Suppressor macrophage (primary cell): Measurements from ENCODE around the gene SLC4A5.
A peak's percentile ranks its signal among the peaks of the same experiment; 100 is the strongest.
"Not testable (repeated sequence)": the region's sequence is repeated elsewhere in the genome, so short reads cannot be mapped to it uniquely, and the experiment has no call there.

Source experiments
- DNase-seq, 4 experiments: peaks; one replicate each; pipeline ENCODE4 v3.0.0-alpha.2; 2020 to 2022

The SLC4A5 gene

DNA sequence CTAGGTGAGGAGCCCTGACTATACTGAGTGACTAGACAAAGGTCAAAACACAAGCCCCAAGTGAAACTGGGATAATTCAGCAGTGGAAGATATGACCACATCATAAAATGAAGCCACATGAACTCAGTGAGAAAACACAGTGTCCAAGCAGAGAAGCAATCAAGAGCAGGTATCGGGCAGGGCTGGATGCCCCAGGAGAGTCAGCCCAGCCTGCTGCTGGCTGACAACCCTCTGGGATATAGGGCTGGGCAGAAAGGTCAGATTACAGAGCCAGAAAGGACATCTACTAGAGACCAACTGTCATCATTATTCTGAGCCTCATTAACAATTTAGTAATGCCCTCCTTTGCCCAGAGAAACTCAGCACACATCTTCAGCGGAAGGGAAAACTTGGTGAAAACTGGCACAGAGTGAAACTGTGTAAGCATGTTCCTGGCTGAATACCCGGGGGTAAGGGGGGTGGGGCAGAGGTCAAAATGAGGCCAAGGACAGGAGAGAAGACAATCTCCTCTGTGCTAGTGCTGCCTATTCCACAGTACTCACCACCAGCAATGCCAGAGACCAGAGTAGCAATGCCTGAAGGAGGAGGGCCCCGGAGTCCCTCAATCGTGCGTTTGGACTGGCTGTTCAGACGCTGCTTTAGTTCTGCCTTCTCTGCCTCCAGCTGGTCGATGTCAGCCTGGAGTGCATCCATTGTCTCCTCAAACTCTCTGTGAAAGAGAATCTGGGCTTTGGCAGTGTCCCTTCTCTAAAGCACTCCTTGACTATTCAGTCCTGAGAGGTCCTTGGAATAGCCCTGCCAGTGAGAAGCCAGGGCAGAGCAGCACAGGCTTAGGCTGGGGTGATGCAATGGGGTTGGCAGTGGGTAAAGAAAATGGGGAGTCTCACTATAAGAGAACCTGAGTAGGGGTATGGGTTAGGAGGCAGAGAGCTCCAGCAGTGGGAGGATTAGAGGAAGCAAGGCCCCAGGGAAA, 21.6 kb upstream of the SLC4A5 start:
- no peak for DNase-seq

DNA sequence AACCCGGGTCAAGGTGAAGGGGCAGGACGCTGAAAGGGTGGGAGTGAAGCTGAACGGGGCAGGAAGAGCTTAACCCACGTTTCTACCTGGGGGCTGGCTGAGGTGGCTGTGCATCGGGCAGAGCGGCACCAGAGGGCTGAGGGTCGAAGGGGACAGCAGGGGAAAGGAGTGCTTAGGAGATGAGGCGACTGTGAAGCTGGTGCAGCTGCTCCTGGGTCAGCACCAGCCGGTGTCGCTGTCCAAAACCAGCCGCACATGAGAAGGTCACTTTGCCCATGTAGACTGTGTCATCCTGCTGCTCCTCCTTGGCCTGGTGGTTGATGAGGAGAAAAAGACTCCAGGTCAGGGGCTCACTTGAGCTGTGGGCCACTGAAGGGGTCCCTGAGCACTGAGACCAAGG, 18.1 kb upstream of the SLC4A5 start:
- DNase-seq, result no peak

DNA sequence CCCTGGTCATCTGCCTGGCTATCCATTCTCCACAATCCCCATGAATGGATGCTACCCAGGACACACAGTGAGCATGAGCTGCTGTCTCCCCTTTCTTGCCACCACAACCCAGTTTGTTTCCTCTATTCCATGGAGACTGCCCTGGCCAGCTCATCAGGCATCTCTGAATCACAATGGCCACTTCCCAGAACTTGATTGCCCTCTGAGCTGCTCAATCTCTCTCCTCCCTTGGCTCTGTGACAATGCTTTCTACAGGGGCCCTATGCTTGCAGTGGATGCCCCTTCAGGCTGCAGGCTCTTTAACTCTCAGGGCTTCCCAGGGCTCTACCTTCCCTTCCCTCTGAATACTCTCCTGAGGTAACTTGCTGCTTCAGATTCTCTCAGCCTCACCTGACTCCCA, 14.4 kb upstream of the SLC4A5 start:
- DNase-seq, result no peak

DNA sequence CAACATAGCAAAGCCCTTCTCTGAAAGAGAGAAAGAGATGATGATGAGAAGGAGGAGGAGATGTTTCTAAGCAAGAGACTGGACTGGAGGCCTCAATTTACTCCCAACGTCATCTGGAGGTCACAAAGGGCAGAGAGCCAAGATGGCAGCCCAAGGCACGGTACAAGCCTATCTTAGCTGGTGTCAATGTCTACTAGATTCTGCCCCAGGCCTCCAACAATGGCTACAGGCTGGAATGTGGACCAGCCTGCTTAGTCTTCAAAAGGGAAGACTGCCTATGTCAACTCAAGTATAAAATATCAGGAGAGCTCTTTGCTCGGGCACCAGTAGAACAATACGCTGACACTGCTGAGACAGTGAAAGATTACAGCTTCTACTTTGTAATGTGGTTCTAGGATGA, 6.7 kb upstream of the SLC4A5 start:
- DNase-seq, result no peak

DNA sequence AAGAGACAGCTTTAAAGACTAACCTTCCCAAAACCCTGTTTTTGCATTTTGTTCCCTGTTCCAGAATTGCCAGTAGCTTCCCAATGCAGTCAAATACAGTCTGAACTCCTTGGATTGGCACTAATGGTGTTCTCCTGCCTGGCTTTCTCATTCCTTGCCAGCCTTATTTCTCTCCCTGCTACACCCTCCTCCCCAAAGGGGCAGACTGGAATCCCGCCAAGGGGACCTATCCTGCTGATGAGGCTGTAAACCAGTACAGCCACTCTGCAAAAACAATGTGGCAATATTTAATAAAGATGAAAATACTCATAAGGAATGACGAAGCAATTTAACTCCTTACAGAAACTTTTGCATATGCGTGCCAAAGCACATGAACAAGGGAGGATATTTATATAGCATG, 4.5 kb upstream of the SLC4A5 start:
- DNase-seq, result no peak

DNA sequence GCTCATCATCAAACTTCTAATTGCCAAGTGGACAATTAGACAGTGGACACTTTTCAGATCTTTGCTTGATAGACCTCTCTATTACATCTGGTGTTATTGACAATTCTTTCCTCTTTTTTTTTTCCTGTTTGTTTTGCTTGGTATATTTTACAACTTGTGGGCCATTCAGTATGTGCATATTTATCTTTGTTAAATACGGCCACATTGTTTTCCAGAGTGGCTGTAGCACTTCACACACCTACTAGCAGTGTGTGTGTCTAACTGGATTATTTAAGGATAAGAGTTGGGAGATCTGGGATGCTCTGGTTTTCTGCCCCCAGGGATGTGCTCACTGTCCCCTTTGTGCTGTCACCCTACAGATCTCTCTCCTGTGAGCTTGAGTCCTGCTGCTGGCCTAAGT, 4.1 kb upstream of the SLC4A5 start:
- no peak for DNase-seq

DNA sequence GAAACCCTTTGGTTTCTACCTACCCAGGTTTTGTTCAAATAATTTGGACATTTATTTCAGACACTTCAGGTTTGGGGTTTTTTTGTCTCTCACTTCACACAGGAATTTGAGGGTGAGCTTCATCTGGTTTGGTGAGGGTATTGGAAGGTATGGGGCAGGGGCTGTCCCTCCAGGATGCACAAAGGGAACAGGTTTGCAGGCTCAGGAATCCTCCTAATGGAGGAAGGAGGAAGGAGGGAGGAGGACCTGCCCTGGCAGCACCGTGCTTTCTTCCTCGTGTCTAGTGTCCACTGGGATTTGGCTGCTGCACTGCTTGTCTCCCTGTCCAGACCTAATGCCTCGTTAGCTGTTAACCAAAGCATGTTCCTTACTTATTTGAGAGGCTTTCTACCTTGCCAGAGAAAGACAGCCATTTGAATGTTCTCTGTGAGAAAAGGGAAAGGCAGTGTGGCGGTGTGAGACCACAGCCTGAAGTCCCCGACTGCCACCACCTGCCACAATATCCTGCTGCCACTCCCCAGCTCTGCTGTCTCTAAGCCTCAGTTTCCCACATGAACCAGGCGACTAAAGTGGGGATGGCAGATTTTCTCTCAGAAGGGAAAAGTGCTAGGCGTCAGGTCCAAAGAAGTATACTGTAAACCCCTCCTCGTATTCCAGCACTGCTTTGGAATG, 2.2 kb upstream of the SLC4A5 start:
- DNase-seq, result no peak

DNA sequence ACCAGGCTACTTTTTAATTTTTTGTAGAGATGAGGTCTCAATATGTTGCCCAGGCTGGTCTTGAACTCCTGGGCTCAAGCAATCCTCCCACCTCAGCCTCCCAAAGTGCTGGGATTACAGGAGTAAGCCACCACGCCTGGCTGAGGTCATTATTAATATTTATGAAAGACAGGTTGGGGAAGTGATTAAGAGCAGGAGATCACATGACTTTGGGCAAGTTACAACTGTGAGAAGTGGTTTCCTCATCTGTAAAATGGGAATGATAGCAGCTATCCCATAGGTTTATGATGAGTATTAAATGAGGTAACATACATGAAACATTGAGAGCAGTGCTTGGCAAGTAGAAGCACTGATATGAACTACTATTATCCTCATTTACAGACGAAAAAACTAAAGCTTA, 7.0 kb downstream of the SLC4A5 start:
- DNase-seq, result not testable (repeated sequence)

DNA sequence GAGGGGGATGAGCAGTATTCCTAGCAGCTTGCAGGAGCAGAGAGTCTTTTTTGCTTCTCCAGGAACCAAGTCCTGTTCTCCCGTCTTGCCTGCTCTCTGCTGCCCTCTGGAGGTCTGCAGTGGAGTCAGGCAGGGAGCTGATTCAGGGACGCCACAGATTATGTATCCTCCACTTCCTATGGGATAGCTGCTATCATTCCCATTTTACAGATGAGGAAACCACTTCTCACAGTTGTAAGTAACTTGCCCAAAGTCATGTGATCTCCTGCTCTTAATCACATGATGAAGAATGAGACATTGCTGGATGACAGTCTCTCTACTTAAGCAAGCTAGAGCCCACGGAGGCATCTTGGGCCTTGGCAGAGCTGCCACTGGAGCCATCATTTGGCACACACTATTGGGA, 8.3 kb downstream of the SLC4A5 start:
- DNase-seq, result peak; percentile 72 to 85 (median 78)

DNA sequence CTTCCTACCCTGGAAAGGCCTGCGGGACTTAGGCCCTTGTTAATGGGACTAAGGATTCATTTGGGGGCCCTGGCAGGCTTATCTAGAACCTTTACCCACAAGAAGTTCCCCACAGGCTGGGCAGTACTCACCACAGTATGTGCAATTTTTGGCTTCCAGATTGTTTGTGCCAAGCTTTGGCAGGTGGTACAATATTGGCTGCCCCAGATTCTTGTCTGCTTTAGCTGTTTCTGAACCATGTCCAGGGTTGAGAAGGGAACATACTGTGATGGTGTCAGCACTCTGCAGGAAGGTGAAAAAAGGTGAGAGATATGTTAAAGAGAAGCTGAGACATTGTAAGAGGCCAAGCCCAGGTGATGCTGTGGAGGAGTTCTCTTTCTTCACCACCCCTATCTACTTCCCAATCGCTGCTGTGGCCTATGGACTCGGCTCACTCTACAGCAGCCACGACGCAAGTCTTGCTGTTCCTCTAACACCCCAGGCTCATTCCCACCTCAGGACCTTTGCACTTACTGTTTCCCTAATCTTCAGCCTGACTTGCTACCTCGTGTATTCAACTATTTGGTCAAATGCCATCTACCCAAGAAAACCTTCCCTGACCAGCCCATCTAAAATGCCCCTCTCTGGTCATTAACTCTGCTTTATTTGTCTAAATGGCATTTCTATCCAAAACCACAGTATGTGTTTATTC, 9.2 kb downstream of the SLC4A5 start:
- DNase-seq, result no peak

DNA sequence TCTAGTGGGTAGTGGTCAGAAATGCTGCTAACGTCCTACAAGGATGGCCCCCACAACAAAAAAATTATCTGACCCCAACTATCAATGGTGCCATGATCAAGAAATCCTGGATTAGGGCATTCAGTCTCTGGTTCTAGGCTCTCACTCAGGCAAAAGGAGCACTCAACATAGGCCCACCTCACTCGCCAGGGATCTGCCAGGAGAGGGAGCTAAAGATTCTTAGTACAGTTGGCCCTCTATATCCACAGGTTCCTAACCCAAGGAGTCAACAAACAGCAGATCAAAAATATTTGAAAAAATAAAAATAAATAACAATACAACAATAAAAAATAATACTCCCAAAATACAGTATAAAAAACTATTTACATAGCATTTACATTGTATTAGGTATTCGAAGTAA, 10.0 kb downstream of the SLC4A5 start:
- peak in 3 of 4 experiments; percentile 7 to 17 (median 11) for DNase-seq

DNA sequence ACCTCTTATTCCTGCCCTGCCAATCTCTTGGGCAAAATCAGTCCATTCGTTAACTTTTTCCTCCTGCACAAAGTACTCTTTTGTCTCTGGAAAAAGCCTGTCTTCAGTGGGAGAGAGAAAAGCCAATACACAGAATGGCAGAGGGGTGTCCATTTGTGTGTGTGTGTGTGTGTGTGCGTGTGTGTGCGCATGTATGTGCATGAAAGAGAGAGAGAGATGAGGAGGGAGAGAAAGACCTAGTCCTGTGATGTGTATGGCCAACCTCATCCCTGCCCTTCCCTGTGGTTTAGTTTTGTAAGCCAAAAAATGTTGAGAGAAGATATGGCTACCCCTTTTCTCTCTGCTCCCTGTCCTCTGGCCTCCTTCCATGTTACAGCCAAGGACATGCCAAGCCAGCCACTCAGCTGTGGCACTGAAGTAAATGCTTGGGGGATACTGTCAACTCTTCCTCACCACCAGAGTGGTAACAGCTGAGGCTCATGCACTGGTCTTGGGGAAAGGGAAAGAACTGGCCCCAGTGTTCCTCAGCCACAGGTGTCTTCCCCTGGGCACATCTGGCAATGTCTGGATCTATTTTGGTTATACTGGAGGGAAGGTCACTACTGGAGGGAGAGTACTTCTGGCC, 10.6 kb downstream of the SLC4A5 start:
- DNase-seq, result no peak

DNA sequence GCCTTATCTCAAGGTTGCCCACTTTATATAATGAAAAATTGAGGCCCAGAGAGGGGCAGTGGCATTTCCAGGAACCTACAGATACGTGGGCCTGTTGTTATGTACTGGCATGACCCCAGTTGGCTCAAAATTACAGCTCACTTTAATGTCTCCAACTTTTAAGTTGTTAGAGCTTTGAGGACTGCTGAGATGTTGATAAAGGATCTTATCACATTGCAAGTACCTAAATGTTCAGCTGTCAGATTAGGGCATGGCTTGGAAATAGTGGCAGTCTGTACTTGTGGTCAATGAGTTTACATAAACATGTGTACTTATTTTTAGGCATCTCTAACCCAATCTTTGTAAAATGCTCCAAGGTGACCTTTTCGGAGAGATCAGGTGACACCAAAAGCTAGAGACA, 14.6 kb downstream of the SLC4A5 start:
- no peak for DNase-seq

DNA sequence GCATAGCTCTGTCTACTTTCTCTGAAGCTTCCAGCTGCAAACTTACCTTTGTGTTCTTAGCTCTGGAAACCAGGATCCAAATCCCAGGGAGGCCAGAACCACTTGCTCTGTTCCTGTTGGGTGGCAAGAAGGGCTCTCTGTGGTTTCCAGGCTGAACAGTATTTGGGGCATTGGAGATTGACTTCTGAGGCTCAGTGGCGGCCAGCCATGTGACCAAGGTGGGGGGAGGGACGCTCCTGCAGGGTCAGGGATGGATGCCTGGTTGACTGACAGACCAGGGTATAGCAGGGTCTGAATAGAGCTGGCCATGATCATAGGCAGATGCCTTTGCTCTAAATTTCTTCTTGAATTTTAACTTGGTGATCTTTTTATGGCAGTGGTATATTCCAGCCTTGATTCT, 15.1 kb downstream of the SLC4A5 start:
- no peak for DNase-seq

DNA sequence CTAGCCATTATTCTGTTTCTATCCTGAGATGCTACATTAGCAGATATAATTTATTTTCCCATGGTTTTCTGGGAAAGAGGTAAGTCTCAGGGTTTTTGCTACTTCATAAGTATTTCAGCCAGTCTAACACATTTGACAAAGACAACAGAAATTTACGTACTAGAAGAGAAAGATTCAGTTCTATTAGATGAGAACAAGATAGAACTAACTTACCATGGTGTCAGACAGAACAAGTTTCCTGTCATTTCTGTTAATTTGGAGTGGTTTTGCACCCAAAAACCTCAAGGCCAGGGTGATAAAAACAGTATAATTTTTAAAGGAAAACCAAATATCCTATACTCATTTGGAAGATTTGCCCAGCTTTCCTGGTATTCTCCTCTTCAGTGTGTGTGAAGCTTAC, 15.6 kb downstream of the SLC4A5 start:
- DNase-seq, result no peak

DNA sequence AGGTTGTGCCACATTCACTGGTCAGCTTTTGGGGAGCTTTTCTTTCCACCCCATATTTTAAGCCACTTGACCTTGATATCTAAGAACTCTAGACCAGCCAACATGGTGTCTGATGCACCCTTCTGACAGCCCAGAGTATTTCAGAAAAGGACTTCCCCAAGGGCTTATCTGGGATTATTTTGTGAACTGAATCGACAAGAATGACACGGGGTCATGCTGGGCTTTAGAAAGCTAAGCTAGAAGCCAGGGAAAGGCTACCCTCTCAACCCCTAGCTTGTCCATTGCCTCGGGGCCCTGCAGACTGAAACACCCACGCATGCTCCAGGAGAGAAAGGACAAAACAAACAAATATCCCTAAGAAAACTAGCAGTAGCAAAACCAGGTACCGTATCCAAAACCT, 16.0 kb downstream of the SLC4A5 start:
- no peak for DNase-seq

DNA sequence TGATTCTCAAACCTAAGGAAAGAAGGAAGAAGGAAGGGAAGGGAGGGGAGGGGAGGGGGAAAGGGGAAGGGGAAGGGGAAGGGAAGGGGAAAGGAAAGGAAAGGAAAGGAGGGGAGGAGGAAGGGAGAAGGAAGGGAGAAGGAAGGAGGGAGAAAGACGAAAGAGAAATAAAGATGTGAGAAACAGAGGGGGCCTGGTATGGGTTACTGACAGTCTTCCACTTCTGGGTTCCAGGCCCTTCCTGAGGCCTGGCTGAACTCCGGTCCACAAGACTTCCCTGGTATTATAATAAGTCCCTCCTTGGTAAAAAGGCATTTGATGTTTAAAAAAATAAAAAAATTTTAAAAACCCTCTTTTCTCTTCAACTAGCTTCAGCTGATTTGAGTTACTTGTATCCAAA, 17.4 kb downstream of the SLC4A5 start:
- DNase-seq, result no peak

DNA sequence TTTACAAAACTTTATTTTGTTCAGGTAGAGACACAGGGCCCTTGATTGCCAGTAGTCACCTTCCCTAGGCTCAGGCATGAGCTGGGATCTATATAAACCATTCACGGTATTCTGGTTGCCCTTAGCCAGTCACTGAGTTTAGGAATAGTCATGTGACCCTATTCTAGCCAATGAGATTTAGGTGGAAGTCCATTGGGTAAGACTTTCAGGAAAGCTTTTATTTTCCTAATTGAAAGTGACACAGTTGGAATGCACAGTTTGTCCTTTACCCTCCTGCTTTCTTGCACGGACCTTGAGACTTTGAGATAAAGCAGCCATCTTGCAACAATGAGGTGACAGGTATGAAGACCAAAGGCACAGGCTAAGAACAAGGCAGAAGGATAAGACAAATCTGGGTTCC, 21.5 kb downstream of the SLC4A5 start:
- no peak for DNase-seq

DNA sequence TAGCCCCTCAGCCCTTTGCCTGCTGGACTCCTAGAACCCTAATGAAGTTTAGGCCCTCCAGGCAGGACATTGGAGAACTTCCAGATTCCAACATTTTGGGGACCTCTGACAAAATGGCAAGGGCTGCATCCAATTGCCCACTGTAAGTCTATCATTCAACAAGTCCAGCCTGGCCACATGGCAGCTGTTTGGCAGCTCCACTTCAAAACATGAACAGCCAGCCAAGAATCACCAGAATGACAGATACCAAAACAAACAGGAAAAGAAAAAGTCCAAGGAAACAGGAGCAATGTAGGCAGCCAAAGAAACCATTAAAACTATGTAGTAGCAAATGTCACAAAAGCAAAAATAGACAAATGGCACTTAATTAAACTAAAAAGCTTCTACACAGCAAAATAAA, 25.5 kb downstream of the SLC4A5 start:
- DNase-seq, result no peak

DNA sequence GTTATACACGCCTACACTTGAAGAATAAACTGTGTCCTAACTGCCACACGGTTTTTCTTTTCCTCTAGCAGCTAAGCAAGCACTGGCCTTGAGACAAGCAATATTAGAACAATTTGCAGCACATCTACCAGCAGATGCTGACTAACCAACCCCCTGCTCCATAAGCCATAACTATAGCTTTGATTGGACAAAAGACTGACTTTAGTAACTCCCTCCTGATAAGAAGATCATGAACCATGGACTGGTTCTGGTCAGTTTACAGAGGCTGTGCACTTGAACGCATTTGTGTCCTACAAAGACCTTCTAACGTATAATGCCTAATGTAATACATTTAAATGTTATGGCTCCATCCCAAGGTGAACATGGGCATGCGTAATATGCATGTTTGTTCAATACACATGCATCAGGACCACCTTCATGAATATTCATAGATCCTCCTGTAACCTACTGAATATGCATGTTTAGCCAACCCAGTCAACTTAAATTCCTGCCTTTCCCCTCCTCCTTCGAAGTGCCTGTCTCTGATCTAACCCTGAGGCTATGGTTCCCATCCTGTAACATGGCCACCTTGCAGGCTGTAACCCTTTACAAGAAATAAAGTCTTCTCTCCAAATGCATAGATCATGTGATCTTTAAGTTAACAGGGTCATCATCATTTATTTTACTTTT, 26.5 kb downstream of the SLC4A5 start:
- DNase-seq, result no peak

DNA sequence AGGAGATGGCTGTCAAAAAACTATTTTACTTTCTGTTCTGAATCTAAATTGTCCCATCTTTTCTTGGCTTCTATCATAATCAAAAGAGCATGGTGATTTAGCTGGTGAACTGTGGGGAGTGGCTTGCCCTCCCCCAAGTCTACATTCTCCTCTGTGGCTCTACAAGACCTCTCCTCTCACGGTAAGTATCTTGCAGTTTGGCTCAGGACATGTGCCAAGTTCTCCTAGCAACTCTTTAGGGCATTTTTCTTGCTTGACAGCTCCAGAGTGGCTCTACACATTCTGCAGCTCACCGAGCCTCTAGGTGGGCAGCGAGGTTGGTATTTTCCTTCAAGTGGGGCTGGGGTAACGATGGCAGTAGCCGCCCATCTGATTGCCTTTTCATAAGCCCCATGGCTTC, 29.1 kb downstream of the SLC4A5 start:
- no peak for DNase-seq

DNA sequence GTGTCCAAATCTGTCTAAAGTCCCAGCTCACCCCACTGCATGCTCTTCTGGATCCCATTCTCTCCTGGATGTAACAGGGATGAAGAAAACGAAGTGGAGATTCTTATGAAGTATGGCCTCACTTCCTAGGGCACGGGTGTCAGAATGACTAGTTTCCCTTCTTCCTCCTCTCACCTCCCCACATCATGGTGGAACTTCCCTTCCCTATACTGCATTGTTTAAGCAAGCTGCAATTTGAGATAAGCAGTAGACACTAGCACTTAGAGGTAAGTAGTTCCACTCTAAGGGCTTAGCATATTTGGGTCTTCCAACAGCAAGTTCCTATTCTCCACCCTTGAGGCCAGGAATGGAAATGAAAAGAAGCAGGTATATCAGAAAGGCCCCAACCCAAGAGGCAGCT, 29.7 kb downstream of the SLC4A5 start:
- DNase-seq, result no peak

DNA sequence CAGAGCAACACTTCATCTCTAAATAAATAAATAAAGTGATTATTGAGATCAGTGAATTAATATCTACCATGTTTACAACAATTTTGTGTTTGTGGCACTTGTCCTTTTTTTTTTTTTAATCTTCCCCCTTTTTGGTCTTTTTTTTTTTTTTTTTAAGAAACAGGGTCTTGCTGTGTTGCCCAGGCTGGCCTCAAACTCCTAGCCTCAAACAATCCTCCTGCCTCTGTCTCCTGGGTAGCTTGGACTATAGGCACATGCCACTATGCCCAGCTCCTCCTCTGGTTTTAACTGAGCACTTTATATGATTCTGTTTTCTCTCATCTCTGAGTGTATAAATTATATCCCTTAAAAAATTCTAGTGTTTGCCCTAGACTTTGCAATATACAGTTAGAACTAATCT, 30.3 kb downstream of the SLC4A5 start:
- DNase-seq, result no peak
